ENCODE measurements around the gene SLC22A23.

SLC22A23 gene

DNA sequence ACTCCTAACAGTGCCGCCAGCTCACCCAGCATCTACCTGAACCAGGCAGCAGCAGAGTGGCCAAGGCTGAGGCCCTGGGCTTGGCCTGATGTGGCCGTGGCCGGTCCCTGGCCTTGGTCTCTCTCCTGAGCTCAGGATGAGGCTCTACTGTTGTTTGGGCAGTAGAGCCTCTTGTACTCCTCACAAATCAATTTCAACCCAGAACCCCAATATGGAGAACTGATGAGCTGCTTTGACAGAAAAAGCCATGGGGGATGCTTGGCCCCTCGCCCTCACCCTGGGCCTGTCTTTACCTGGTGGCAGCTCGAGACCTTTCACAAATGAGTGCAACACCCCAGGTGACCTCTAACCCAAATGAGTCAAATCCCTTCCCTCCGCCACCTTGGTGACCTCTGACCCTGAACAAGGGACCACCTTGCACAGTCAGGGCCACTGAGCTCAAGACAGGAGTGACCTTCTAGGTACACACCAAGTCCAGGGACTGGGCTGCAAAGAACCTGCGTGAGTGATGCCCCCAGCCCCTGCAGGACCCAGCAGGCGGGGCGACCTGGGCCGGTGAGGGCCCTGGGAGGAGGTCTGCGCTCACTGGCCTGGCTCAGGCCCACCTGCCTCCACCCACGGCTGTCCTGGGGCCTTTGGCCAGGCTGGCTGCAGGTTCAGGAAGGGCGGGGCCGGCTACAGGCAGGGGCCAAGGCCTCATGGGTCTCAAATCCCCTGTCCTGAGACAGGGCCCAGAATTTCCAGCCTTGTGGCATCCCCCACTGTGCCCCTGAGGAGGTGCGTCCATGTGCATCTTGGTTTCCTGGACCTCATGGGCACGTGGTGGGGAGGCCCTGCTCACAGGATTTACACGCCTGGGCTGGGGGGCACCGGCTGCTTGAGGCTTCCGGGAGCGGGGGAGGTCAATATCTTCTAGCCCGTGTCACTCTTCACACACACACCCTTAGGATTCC is 167.9 kb downstream of the SLC22A23 start:
- Histone ChIP-seq H3K36me3 (peaks cover 0 to 19% (median under 1%) of the 10 kb centered on the region in 11 experiments; a peak in 7 of 22 replicates), H3K4me3 (no peak overlapping the region), H3K9me3 (replicated peaks in 1 of 11) (no peaks in the 10 kb centered on the region), H3K27me3 (no peaks in the 10 kb centered on the region), H3K9ac (peak overlapping the region in 3 of 11 experiments; percentile 37 to 50 (median 45); a peak in 3 of 22 replicates), H3K4me2 (peak overlapping the region; percentile 44 to 82 (median 61)), H4K20me1 (peaks cover 0 to 20% (median 6%) of the 10 kb centered on the region in 11 experiments; a peak in 10 of 22 replicates), H3K27ac (peak overlapping the region in 3 of 11 experiments; percentile 1 to 29 (median 28); a peak in 2 of 22 replicates), H3K4me1 (peaks cover 18 to 34% (median 29%) of the 10 kb centered on the region in 10 experiments)
- TF ChIP-seq Cebpa-rat (IDR thresholded peaks at IDR 0.05), result no peak

DNA sequence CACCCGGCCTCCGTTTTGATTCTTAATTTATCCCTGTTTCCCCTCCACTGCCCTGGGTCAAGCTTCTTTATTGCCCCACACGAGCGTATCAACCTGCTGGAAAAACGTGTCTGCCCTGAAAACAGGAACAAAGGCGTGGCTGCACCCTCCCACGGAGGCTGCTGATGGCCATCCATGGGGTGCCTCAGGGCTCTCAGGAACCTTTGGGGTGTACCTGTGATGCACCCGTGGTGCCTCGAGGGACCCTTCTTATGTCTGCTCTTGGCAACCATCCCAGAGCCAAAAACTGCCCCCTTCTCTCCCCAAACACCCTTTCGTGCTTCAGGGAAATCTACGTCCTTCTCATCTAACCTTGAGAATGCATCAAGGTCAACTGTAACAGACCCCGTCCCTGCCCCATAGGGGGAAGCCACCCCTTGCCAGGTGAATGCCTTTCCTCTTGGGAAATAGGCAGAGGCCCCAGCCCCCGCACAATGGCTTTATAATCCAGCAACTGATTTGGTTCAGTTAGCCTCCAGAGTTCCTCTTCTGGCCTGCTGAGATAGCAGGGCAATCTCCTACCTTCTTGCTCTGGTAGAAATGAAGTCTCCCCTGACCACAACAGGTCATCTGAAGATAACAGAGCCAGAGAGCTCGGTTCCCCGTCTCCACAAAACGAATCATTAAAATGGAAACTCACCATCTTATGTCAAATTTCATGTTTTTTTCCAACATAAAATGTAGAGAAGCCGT is 168.7 kb downstream of the SLC22A23 start:
- H3K27ac ChIP-seq, result no peak overlapping the region
- peaks cover 0 to 27% (median 9%) of the 10 kb centered on the region in 11 experiments; a peak in 8 of 22 replicates for H3K36me3 ChIP-seq
- H3K27me3 ChIP-seq, result no peaks in the 10 kb centered on the region
- H3K4me2 ChIP-seq, result peak overlapping the region in 8 of 11 experiments; percentile 20 to 82 (median 64); a peak in 15 of 22 replicates
- TF ChIP-seq Cebpa-rat (IDR thresholded peaks at IDR 0.05), result no peak
- no peak overlapping the region for H3K9ac ChIP-seq
- H3K4me1 ChIP-seq, result peaks cover 18 to 36% (median 30%) of the 10 kb centered on the region in 10 experiments
- no peaks in the 10 kb centered on the region for H3K9me3 ChIP-seq (replicated peaks in 1 of 11)
- peaks cover 0 to 28% (median 6%) of the 10 kb centered on the region in 11 experiments; a peak in 10 of 22 replicates for H4K20me1 ChIP-seq
- no peak overlapping the region for H3K4me3 ChIP-seq

DNA sequence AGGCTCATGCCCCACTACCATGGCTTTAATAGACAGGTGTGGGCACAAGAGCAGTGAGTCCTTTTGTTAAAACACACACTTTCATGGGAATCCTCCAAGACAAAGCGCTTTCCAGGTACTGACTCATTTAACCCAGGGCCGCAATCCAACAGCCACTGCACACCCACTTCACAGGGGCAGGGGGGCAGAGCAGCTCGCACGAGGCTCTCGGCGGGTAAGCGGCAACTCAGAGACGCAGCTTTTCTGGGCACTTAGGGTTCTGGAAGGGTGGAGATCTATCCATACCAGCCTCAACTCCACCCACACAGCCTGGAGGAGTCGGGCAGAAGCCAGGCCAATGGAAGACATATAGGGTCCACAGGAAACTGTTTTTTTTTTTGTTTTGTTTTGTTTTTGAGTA is 169.5 kb downstream of the SLC22A23 start:
- peaks cover 18 to 36% (median 30%) of the 10 kb centered on the region in 10 experiments for H3K4me1 ChIP-seq
- H4K20me1 ChIP-seq, result peaks cover 0 to 37% (median 8%) of the 10 kb centered on the region in 11 experiments; a peak in 12 of 22 replicates

DNA sequence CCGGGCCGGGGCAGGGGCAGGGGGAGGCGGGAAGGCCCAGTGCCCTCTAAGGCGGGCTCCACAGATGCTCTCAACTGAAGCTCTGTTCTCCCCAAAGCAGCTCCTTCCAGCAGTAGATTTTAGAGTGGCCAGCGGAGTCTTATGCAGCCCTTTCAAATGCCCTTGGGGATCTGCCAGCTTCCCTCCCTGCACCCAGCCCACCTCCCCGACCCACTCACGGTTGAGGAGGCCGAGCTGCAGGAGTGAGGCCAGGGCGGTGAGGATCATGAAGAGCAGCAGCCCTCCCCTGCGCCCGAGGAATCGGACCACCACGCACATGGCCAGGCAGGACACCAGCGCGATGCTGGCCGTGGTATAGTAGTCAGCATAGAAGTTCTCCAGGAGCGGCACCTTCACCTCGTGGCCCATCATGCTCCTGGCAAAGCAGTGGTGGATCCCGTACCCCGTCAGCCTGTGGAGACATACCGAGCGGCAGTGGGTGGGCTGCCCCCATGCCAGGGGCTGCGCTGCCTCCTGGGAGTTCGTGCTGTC is 170.1 kb downstream of the SLC22A23 start:
- no peak overlapping the region for H3K9ac ChIP-seq
- H4K20me1 ChIP-seq, result peaks cover 0 to 43% (median 14%) of the 10 kb centered on the region in 11 experiments; a peak in 15 of 22 replicates
- H3K9me3 ChIP-seq (replicated peaks in 1 of 11), result no peaks in the 10 kb centered on the region
- H3K27ac ChIP-seq, result no peak overlapping the region
- peaks cover 18 to 36% (median 30%) of the 10 kb centered on the region in 10 experiments for H3K4me1 ChIP-seq
- H3K27me3 ChIP-seq, result no peaks in the 10 kb centered on the region
- peaks cover 7 to 42% (median 23%) of the 10 kb centered on the region in 11 experiments; a peak in 18 of 22 replicates for H3K36me3 ChIP-seq
- no peak overlapping the region for H3K4me2 ChIP-seq
- H3K4me3 ChIP-seq, result no peak overlapping the region
- no peak for TF ChIP-seq Cebpa-rat (IDR thresholded peaks at IDR 0.05)

More for the DNA sequence above, 169.5 kb downstream of the SLC22A23 start:
- H3K27ac ChIP-seq, result no peak overlapping the region
- no peak overlapping the region for H3K9ac ChIP-seq
- TF ChIP-seq Cebpa-rat (IDR thresholded peaks at IDR 0.05), result no peak
- no peak overlapping the region for H3K4me2 ChIP-seq
- no peak overlapping the region for H3K4me3 ChIP-seq
- no peaks in the 10 kb centered on the region for H3K27me3 ChIP-seq
- peaks cover 2 to 36% (median 17%) of the 10 kb centered on the region in 11 experiments; a peak in 18 of 22 replicates for H3K36me3 ChIP-seq
- no peaks in the 10 kb centered on the region for H3K9me3 ChIP-seq (replicated peaks in 1 of 11)

DNA sequence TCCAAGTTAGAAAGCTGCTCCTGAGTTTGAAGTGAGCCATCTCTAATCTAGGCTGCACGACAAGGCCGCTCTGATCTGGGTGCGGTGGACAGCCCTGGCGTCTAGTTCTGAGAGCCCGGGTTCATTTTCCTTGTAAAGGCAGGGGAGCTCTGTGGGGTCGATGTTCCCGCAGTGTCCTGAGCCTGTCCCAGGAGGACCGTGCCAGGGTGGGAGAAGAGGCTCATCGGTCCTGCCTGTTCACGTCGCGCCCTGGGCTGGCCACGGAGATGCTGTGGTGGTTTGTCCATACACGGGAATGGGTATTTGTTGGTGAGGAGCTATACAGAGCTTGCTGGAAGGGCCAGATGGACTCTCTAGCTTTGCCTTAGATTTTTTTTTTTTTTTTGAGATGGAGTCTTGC is 171.1 kb downstream of the SLC22A23 start:
- Histone ChIP-seq H3K27ac (no peak overlapping the region), H3K9ac (no peak overlapping the region), H4K20me1 (peaks cover 0 to 52% (median 18%) of the 10 kb centered on the region in 11 experiments; a peak in 15 of 22 replicates), H3K4me3 (no peak overlapping the region), H3K36me3 (peaks cover 10 to 51% (median 30%) of the 10 kb centered on the region in 11 experiments; a peak in 19 of 22 replicates), H3K27me3 (no peaks in the 10 kb centered on the region), H3K9me3 (replicated peaks in 1 of 11) (no peaks in the 10 kb centered on the region), H3K4me2 (no peak overlapping the region), H3K4me1 (peaks cover 18 to 36% (median 30%) of the 10 kb centered on the region in 10 experiments)
- no peak for TF ChIP-seq Cebpa-rat (IDR thresholded peaks at IDR 0.05)

DNA sequence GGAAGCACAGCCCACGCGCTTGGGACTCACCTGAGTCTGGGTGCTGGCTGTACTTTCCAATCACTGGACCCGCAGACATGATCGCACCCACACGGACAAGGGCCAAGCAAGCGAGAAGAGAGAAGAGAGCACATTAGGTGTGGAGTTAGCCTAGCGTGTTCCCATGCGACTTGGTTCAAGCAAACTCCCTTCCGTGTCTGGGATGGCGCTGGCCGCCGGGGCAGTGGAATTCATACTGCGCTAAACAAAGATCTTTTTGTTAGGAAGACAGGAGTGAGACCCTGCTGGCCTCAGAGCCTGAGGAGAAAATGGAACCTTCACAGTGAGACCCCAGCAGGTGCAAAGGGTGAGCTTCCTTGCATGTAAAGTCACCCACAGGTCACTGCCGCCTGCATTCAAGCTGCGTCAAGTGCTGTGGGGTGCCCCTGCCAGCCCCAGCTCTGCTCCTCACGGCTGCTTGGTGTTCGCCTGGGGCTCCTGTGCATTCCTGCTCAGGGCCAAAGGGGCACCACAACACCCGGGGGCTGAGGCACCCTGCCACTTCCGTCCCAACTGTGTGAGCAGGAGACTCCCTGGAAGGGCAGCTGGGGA is 171.7 kb downstream of the SLC22A23 start:
- no peaks in the 10 kb centered on the region for H3K9me3 ChIP-seq (replicated peaks in 1 of 11)
- TF ChIP-seq Cebpa-rat (IDR thresholded peaks at IDR 0.05), result no peak
- no peak overlapping the region for H3K4me2 ChIP-seq
- H3K4me3 ChIP-seq, result no peak overlapping the region
- H3K27me3 ChIP-seq, result no peaks in the 10 kb centered on the region
- H3K27ac ChIP-seq, result no peak overlapping the region
- peaks cover 18 to 34% (median 27%) of the 10 kb centered on the region in 10 experiments for H3K4me1 ChIP-seq
- H3K36me3 ChIP-seq, result peaks cover 10 to 53% (median 31%) of the 10 kb centered on the region in 11 experiments; a peak in 19 of 22 replicates
- H3K9ac ChIP-seq, result no peak overlapping the region
- peaks cover 0 to 55% (median 20%) of the 10 kb centered on the region in 11 experiments; a peak in 15 of 22 replicates for H4K20me1 ChIP-seq

DNA sequence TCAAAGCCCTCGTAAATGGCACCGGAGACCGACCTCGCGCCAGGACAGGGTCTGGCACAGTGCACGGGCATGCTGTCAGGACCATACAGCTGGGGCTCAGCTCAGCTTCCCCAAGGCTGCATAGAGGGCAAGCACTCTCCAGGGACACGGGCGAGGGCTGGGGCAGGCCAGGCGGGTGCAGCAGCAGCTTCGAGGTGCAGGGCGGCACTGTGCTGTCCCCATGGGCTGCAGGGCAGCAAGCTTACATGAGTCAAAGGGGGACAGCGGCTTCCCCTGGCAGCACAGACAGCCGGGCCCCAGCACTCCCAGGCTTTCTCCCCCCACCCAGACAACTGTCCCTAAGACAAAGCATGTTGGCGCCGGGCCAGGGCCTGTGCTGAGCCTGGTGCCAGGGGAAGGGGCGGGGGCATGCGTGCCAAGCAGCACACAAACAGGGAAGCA is 172.4 kb downstream of the SLC22A23 start:
- peaks cover 13 to 55% (median 31%) of the 10 kb centered on the region in 11 experiments; a peak in 19 of 22 replicates for H3K36me3 ChIP-seq

More for the DNA sequence above, 172.4 kb downstream of the SLC22A23 start:
- TF ChIP-seq Cebpa-rat (IDR thresholded peaks at IDR 0.05), result no peak
- Histone ChIP-seq H3K27me3 (no peaks in the 10 kb centered on the region), H4K20me1 (peaks cover 0 to 59% (median 21%) of the 10 kb centered on the region in 11 experiments; a peak in 15 of 22 replicates), H3K4me1 (peaks cover 16 to 27% (median 22%) of the 10 kb centered on the region in 10 experiments), H3K27ac (no peak overlapping the region), H3K9me3 (replicated peaks in 1 of 11) (no peaks in the 10 kb centered on the region), H3K4me2 (peak overlapping the region in 1 of 11 experiments; percentile 5; a peak in 1 of 22 replicates), H3K9ac (no peak overlapping the region), H3K4me3 (no peak overlapping the region)

Data from BLaER1 treated with 17β-estradiol and CSF1 and Interleukin-3, amounts not matched to agents 10 nM and 100 nM (cell line).